BJ (cell line): ENCODE results near the gene PATJ. TPM values are rescaled to one million over a fixed set of nuclear protein-coding genes. Genes with fewer than 3 reads are reported as not detected.
"Not testable (repeated sequence)": the region's sequence is repeated elsewhere in the genome, so short reads cannot be mapped to it uniquely, and the experiment has no call there.

ENCODE experiments used
- CTCF ChIA-PET: fragments of 350-600 bp; formaldehyde crosslinking; extraction: SDS; loops from one replicate; lab custom pipeline; 2021; ENCODE audit warnings: antibody characterized with exemption, inconsistent platforms; lab: Yijun Ruan, JAX
- POLR2A ChIA-PET: fragments of 300-600 bp; sonication (Branson Sonifier 250); formaldehyde crosslinking; extraction: SDS; loops from one replicate; lab custom pipeline; 2021; ENCODE audit warnings: antibody characterized with exemption; lab: Charles Lee
- DNase-seq: peaks from one replicate; pipeline ENCODE4 v3.0.0-alpha.2; 2011; ENCODE audit warnings: low read depth
- H3K27me3 ChIP-seq: 2 replicates; pipeline ENCODE4 v1.6.0; 2011; ENCODE audit warnings: low read length; ENCODE audit not compliant: control insufficient read depth, insufficient read depth
- H3K36me3 ChIP-seq: 2 replicates; pipeline ENCODE4 v1.5.1; 2011; ENCODE audit warnings: low read length; ENCODE audit not compliant: control insufficient read depth, insufficient read depth
- H3K4me3 ChIP-seq: 2 replicates; pipeline ENCODE4 v1.5.1; 2011; ENCODE audit warnings: low read depth, mild to moderate bottlenecking, control low read depth, low read length
- polyA plus RNA-seq: library from polyadenylated mRNA; depleted of rRNA; stranded (reverse); fragments of >200 nt; gene quantifications from 2 replicates; pipeline ENCODE4 v1.2.3, GENCODE V29; 2011
- TF ChIP-seq, protein P1 (sequence below): IDR thresholded peaks from 2 replicates; pipeline ENCODE4 v1.5.1; 2011; ENCODE audit warnings: low read depth, mild to moderate bottlenecking, control low read depth, inconsistent platforms, low read length, moderate library complexity; ENCODE audit not compliant: insufficient read depth

PATJ gene
- polyA plus RNA-seq, 1 experiment: 3.0 TPM

DNA sequence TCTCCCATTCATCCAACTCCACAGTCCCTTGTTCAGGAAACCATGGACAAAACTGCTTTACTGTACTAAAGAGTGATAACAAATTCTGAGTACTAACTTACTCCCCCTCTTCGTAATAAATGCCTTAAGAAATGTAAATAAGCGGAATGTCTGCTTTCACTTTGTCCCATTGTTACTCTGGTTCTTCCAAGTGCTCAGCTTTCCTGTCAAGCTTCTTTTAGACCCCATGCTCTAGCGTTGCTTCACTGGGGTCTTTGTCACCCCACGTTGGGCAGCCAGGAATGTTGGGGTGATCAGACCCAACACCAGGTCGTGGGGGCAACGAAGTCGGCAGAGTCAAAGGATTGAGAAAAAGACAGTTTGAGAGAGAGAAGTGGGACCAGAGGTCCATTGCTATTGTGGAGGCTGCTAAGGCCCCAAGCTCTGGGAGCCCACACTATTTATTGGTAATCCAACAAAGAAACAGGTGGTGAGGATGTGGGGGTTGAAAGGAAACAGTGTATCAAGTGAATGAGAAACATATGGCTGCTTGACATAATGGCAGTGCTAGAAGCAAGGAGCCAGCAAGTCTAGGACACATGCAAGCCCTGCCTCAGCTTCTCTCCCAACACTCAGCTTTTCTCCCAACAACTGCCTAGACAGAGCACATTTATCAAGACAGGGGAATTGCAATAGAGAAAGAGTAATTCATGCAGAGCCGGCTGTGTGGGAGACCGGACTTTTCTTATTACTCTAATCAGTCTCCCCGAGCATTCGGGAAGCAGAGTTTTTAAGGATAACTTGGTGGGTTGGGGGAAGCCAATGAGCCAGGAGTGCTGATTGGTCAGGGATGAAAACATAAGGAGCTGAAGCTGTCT, 441.1 kb downstream of the PATJ start:
- DNase-seq, H3K36me3 ChIP-seq, POLR2A ChIA-PET, H3K4me3 ChIP-seq, H3K27me3 ChIP-seq: not testable (repeated sequence)
- CTCF ChIA-PET: interaction anchor here (0.6 to 3.1 kb wide), 2 partner anchors 8 to 16 kb away, joined by 3 to 20 read pairs; no protein-coding TSS in a partner anchor

DNA sequence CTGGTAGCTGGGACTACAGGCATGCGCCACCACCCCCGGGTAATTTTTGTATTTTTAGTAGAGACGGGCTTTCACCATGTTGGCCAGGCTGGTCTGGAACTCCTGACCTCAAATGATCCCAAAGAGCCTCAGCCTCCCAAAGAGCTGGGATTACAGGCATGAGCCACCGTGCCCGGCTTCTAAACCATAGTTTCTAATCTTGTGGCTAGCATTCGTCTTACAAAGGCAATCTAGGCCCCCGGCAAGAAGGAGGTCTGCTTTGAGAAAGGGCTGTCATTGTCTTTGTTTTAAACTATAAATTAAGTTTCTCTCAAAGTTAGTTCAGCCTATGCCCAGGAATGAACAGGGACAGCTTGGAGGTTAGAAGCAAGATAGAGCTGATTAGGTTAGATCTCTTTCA, 442.1 kb downstream of the PATJ start:
- no peaks in the 10 kb centered on the region for H3K36me3 ChIP-seq
- TF ChIP-seq, protein P1, sequence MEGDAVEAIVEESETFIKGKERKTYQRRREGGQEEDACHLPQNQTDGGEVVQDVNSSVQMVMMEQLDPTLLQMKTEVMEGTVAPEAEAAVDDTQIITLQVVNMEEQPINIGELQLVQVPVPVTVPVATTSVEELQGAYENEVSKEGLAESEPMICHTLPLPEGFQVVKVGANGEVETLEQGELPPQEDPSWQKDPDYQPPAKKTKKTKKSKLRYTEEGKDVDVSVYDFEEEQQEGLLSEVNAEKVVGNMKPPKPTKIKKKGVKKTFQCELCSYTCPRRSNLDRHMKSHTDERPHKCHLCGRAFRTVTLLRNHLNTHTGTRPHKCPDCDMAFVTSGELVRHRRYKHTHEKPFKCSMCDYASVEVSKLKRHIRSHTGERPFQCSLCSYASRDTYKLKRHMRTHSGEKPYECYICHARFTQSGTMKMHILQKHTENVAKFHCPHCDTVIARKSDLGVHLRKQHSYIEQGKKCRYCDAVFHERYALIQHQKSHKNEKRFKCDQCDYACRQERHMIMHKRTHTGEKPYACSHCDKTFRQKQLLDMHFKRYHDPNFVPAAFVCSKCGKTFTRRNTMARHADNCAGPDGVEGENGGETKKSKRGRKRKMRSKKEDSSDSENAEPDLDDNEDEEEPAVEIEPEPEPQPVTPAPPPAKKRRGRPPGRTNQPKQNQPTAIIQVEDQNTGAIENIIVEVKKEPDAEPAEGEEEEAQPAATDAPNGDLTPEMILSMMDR: no peak
- H3K27me3 ChIP-seq: no peaks in the 10 kb centered on the region
- ChIA-PET POLR2A (no interaction called here), CTCF (interaction anchor here (0.6 to 3.1 kb wide), 4 partner anchors 9 to 225 kb away, joined by 3 to 20 read pairs (median 4); no protein-coding TSS in a partner anchor)
- no peak overlapping the region for H3K4me3 ChIP-seq
- no peak for DNase-seq

DNA sequence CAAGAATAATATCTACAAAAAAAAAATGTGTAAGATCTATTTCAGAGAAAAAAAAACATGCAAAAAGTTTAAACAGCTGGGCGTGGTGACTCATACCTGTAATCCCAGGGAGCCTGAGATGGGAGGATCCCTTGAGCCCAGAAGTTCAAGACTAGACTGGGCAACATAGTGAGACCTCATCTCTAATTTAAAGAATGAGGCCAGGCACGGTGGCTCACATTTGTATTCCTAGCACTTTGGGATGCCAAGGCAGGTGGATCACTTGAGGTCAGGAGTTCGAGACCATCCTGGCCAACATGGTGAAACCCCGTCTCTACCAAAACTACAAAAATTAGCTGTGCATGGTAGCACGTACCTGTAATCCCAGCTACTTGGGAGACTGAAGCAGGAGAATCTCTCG, 443.0 kb downstream of the PATJ start:
- H3K27me3 ChIP-seq, H3K4me3 ChIP-seq, DNase-seq, H3K36me3 ChIP-seq: not testable (repeated sequence)
- CTCF ChIA-PET: interaction anchor here (1.0 to 3.1 kb wide), 4 partner anchors 10 to 224 kb away, joined by 4 to 20 read pairs (median 4); no protein-coding TSS in a partner anchor
- POLR2A ChIA-PET: interaction anchor here (0.6 kb wide), 1 partner anchor 226 kb away, joined by 4 read pairs; no protein-coding TSS in a partner anchor

DNA sequence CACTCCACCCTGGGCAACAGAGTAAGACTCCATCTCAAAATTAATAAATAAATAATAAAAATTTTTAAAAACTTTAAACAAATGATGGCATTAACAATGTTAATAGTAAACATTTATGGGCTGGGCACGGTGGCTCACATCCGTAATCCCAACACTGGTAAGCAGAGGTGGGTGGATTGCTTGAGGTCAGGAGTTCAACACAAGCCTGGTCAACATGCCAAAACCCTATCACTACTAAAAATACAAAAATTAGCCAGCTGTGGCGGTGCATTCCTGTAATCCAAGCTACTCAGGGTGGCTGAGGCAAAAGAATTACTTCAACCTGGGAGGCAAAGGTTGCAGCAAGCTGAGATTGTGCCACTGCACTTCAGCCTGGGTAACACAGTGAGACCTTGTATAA, 443.4 kb downstream of the PATJ start:
- no peak for DNase-seq
- Histone ChIP-seq H3K27me3 (no peaks in the 10 kb centered on the region), H3K36me3 (no peaks in the 10 kb centered on the region), H3K4me3 (no peak overlapping the region)
- ChIA-PET POLR2A (interaction anchor here (0.6 kb wide), 1 partner anchor 226 kb away, joined by 4 read pairs; no protein-coding TSS in a partner anchor), CTCF (interaction anchor here (1.0 to 3.1 kb wide), 4 partner anchors 10 to 223 kb away, joined by 3 to 20 read pairs (median 4); no protein-coding TSS in a partner anchor)
- TF ChIP-seq, protein P1: no peak

DNA sequence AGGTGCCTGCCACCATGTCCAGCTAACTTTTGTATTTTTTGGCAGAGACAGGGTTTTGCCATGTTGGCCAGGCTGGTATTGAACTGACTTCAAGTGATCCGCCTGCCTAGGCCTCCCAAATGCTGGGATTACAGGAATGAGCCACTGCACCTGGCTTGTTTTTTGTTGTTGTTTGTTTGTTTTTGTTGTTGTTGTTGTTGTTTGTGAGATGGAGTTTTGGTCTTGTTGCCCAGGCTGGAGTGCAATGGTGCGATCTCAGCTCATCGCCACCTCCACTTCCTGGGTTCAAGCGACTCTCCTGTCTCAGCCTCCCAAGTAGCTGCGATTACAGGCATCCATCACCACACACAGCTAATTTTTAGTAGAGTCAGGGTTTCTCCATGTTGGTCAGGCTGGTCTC, 445.3 kb downstream of the PATJ start:
- TF ChIP-seq, protein P1: no peak
- DNase-seq: no peak
- Histone ChIP-seq H3K4me3 (no peak overlapping the region), H3K27me3 (no peaks in the 10 kb centered on the region), H3K36me3 (no peaks in the 10 kb centered on the region)
- CTCF ChIA-PET: interaction anchor here (1.3 kb wide), 1 partner anchor 12 kb away, joined by 4 read pairs; no protein-coding TSS in a partner anchor
- POLR2A ChIA-PET: no interaction called here

DNA sequence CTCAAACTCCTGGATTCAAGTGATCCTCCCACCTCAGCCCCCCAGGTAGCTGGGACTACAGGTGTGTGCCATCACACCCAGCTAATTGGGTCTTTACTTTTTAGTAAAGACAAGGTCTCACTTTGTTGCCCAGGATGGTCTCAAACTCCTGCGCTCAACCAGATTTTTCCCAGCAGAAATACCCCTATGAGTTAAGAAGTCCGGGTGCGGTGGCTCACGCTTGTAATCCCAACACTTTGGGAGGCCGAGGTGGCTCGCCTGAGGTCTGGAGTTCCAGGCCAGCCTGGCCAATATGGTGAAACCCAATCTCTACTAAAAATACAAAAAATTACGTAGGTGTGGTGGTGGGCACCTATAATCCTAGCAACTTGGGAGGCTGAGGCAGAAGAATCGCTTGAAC, 445.8 kb downstream of the PATJ start:
- POLR2A ChIA-PET: no interaction called here
- CTCF ChIA-PET: interaction anchor here (1.3 kb wide), 1 partner anchor 13 kb away, joined by 4 read pairs; no protein-coding TSS in a partner anchor
- TF ChIP-seq, protein P1: no peak

More for the DNA sequence above, 445.8 kb downstream of the PATJ start:
- DNase-seq: no peak
- Histone ChIP-seq H3K36me3 (no peaks in the 10 kb centered on the region), H3K27me3 (no peaks in the 10 kb centered on the region), H3K4me3 (no peak overlapping the region)
